ENCODE results near the gene GOLGA3. TPM values are rescaled to one million over a fixed set of nuclear protein-coding genes. Genes with fewer than 3 reads are reported as not detected.
"Not testable (repeated sequence)": the region's sequence is repeated elsewhere in the genome, so short reads cannot be mapped to it uniquely, and the experiment has no call there.

Gene GOLGA3
- total RNA-seq, 1 donor from 2014 or later: 110 TPM

GRCh38 chr12:132779781-132780353 lies 48.8 kb downstream of the GOLGA3 start:
- no peak for DNase-seq (ENCODE audit: extremely low read depth, low read depth, low spot score)

GRCh38 chr12:132777614-132778013 lies 51.1 kb downstream of the GOLGA3 start:
- DNase-seq (ENCODE audit: extremely low read depth, low read depth, low spot score): no peak

- DNase-seq (ENCODE audit: extremely low read depth, low read depth, low spot score): no peak
These were observed 51.7 kb downstream of the GOLGA3 start for GRCh38 chr12:132776816-132777568.

GRCh38 chr12:132776230-132776625 lies 52.4 kb downstream of the GOLGA3 start:
- not testable (repeated sequence) for DNase-seq (ENCODE audit: extremely low read depth, low read depth, low spot score)

GRCh38 chr12:132775502-132776229 lies 53.0 kb downstream of the GOLGA3 start:
- DNase-seq (ENCODE audit: extremely low read depth, low read depth, low spot score): no peak

- no peak for DNase-seq (ENCODE audit: extremely low read depth, low read depth, low spot score)
These were observed 53.9 kb downstream of the GOLGA3 start for GRCh38 chr12:132774646-132775275.

GRCh38 chr12:132774159-132774558 lies 54.5 kb downstream of the GOLGA3 start:
- DNase-seq (ENCODE audit: extremely low read depth, low read depth, low spot score): no peak

- no peak for DNase-seq (ENCODE audit: extremely low read depth, low read depth, low spot score)
These were observed 55.4 kb downstream of the GOLGA3 start for GRCh38 chr12:132773077-132773955.

GRCh38 chr12:132772606-132773005 lies 56.1 kb downstream of the GOLGA3 start:
- DNase-seq (ENCODE audit: extremely low read depth, low read depth, low spot score): no peak

GRCh38 chr12:132771126-132771838 lies 57.4 kb downstream of the GOLGA3 start:
- no peak for DNase-seq (ENCODE audit: extremely low read depth, low read depth, low spot score)

GRCh38 chr12:132766380-132767085 lies 62.1 kb downstream of the GOLGA3 start:
- DNase-seq (ENCODE audit: extremely low read depth, low read depth, low spot score): peak; percentile 42

- DNase-seq (ENCODE audit: extremely low read depth, low read depth, low spot score): no peak
These were observed 63.3 kb downstream of the GOLGA3 start for GRCh38 chr12:132765361-132765760.

GRCh38 chr12:132764231-132764630 lies 64.4 kb downstream of the GOLGA3 start:
- DNase-seq (ENCODE audit: extremely low read depth, low read depth, low spot score): no peak

GRCh38 chr12:132761921-132762583 lies 66.6 kb downstream of the GOLGA3 start:
- DNase-seq (ENCODE audit: extremely low read depth, low read depth, low spot score): peak; percentile 12

- peak; percentile 5 for DNase-seq (ENCODE audit: extremely low read depth, low read depth, low spot score)
These were observed 67.4 kb downstream of the GOLGA3 start, which contains the start of gene ANKLE2 for GRCh38 chr12:132761032-132761920. Gene ANKLE2, minus strand, starts transcription at chr12:132761832. Its CDS starts 34 bp downstream, at chr12:132761798.

- DNase-seq (ENCODE audit: extremely low read depth, low read depth, low spot score): no peak
These were observed 69.3 kb downstream of the GOLGA3 start for GRCh38 chr12:132759359-132759758.

GRCh38 chr12:132758825-132759224 lies 69.8 kb downstream of the GOLGA3 start:
- not testable (repeated sequence) for DNase-seq (ENCODE audit: extremely low read depth, low read depth, low spot score)
